Measurements from ENCODE around the gene SLC13A4.
"Not testable (repeated sequence)": the region's sequence is repeated elsewhere in the genome, so short reads cannot be mapped to it uniquely, and the experiment has no call there.

The SLC13A4 gene

DNA sequence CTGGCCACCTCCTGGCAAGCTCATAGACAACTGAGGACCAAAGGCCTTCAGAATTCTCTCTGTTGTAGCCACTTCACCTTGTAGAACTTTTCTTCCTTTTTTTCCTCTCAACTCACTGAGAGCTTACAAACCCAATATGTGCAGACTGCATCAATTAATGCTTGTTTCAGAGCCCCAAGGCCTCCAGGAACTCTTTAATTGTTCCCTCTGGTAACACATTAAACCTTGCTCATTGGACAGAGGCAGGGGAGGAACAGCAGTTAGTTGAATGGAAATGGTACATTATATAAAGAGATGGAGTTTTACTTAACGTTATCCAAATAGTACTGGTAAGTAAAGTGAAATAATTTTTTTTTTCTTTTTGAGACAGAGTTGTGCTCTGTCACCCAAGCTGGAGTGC, 40.5 kb downstream of the SLC13A4 start:
- DNase-seq = no peak

GRCh38 chr7:135685306-135686084, 42.5 kb downstream of the SLC13A4 start:
- DNase-seq = no peak

DNA sequence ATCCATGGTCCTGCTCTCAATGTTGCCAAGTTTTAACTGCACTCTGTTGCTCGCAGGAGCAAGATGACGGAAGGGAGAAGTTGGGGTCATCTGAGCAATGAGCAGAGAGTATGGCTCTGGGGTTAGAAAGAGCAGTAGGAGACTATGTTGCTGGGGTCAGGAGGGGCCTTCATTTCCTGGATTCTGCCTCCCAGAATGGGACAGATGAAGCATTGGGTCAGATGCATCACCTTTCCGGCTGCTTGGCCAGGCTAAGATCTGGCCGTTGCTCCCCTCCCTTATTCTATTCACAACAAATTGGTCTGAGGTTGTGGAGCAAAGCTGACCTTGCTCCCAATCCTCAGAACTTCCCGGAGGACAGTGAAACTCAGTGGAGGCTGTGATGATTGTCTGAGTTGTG, 43.3 kb downstream of the SLC13A4 start:
- no peak for DNase-seq

DNA sequence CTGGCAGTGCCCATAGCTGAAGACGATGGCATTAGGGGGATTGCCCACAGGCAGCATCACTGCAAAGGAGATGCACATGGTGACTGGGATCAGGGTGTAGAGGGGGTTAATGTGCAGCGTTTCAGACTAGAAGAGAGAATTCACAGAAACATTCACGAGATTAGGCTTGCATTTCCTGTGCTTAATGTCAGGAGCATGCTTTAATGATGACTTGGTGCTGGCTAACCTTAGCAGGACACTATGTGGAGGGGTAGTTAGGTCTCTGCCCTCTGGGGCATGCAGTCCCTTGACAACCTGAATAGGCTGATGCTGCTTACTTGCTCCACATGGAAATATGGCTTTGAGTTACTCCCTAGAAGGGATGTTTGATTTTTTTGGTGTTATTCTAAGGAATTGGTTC, 43.9 kb downstream of the SLC13A4 start:
- DNase-seq = no peak

- no peak for DNase-seq
Measured at GRCh38 chr7:135683609-135684008, 44.4 kb downstream of the SLC13A4 start.

GRCh38 chr7:135682191-135682590, 45.8 kb downstream of the SLC13A4 start:
- DNase-seq = no peak

DNA sequence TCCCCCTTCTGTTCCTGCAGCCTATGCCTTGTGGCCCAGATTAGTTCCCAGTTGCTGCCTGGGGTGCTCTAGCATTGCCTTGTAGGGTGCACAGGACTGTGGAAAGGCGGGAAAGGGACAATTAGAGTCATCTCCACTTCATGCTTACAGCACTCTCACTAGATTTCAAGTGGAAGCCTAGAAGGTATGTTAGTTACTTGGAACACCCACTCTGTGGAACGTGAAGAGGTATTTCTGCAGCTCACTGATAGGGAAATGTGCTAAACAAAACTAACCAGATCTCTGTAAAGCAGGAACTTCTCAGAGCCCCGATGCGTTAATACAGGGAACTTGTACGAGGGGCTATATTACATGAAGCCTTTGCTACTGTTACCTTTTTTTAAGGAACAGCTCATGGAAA, 46.2 kb downstream of the SLC13A4 start:
- no peak for DNase-seq

GRCh38 chr7:135678612-135679575, 49.1 kb downstream of the SLC13A4 start:
- no peak for DNase-seq

DNA sequence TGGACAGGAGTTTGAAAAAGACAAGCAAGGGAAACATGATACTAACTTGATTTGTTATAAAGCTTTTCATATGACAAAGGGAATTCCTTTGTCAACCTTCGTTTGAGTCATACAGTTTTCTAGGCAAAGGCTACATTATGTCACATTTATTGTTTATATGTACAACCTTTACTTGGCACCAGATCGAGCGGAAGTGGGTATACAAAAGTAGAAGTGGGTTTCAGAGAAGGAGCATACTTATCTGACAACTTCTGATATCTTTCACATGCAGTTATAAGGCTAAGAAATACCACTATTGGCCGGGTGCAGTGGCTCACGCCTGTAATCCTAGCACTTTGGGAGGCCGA, 54.7 kb downstream of the SLC13A4 start:
- DNase-seq = no peak

DNA sequence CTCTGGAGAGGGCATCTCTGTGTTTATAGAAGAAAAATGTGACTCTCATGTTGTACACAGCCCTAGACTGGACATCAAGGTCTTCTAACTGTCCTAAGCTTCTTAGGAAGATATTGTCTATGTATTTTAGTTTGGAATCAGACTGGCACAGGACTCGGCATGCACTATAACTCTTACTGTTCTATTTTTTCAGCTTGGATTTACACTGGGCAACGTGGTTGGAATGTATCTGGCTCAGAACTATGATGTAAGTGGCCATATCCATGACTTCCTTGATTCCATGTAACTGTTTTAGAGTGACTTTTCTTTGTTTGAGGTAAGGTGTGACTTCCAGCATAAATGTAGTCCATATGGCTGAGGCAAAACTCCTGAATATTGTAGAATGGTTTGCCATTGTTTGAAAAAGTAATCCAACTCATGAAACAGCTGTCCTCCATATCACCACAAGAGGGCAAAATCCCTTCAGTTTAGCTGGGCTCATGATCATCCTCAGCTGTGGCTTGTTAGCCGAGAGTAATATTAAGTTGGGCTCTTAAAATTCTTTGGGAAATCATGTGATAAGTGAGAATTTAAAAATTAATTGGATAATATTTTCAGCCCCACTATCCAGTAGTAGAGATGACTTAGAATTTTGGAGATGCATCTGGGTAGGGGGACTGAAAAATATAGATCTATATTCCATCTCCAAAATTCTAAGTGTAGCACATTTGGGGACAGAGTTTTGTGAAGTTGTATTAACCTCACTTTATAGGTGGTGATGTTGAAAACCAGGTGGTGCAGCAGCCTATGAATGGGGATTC, 55.2 kb downstream of the SLC13A4 start:
- peak in 1 of 2 experiments; percentile 45 for DNase-seq

DNA sequence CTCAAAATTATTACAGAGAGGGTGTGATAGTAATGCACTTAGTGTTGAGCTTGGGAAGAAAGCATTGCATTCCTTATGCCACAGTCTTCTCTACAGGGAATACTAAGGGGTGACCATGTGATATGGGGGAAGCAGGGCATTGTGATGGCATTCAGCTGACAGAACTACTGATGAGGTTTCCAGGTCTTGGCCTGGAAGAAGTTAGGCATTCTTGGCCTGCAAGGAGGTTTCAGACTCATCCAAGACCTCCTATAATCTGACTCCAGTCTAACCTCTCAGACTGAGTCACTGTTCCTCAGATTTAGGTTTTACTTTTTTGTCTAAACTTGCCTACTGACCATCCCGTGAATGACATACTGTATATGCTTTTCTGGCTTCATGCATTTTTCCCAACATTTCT, 57.8 kb downstream of the SLC13A4 start:
- DNase-seq = no peak

GRCh38 chr7:135669774-135670173, 58.2 kb downstream of the SLC13A4 start:
- DNase-seq = no peak

DNA sequence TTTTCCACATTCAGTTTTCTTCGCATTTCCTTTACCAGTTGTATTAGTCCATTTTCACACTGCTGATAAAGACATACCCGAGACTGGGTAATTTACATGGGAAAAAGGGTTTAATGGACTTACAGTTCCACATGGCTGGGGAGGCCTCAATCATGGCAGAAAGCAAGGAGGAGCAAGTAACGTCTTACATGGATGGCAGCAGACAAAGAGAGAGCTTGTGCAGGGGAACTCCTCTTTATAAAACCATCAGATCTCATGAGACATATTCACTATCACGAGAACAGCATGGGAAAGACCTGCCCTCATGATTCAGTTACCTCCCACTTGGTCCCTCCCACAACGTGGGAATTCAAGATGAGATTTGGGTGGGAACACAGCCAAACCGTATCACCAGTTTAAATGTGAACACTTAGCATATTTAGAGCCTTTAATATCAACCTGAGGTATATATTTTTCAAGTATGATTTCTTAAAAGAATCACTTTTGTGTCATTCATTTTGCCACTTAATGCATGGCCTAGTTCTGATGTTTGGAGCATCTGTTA, 59.1 kb downstream of the SLC13A4 start:
- not testable (repeated sequence) for DNase-seq

- DNase-seq = not testable (repeated sequence)
Measured at GRCh38 chr7:135667626-135668025, 60.4 kb downstream of the SLC13A4 start.

DNA sequence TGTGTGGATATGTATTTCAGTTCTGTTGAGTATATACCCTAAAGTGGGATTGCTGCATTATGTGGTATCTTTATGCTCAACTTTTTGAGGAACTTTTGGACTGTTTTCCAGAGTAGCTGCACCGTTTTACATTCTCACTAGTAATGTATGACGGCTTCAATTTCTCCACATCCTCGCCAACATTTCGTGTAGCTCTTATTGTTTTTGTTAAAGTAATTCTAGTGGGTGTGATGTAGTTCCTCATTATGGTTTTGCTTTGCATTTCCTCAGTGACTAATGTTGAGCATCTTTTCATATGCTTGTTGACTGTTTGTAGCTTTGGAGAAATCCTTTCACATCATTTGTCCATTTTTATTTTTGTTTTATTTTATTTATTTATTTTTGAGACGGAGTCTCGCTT, 61.1 kb downstream of the SLC13A4 start:
- DNase-seq = no peak

DNA sequence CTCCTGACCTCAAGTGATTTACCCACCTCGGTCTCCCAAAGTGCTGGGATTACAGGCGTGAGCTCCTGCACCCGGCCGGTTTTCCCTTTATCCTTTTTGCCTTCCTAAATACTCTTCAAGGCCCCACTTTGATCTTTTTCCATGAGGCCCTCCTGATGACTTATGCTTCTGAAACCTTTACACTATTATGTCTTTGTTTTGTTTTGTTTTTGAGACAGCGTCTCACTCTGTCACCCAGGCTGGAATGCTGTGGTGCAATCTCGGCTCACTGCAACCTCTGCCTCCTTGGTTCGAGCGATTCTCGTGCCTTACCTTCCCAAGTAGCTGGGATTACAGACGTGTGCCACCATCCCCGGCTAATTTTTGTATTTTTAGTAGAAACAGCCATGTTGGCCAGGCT, 61.8 kb downstream of the SLC13A4 start:
- no peak for DNase-seq

DNA sequence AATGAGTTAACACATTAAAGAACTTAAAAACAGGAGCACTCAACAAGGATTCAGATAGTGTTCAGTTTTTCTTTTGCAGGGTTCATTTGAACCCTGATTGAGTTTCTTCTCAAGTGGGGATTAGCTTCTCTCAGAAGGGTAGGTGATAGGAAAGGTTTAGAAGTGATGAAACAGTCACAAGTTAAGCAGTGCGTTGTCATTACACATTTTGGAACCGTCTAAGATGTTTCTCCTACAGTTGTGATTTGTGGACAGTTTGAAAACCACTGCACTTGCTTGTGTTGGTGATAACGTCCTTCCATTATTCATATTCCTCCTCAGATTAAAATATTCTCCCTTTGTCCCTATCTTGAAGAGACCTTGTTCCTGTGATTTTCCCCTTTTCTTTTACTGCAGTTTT, 62.9 kb downstream of the SLC13A4 start:
- no peak for DNase-seq

GRCh38 chr7:135664046-135664589, 63.9 kb downstream of the SLC13A4 start:
- DNase-seq = no peak

- peak; percentile 72 to 87 for DNase-seq
Measured at GRCh38 chr7:135662373-135663114, 65.4 kb downstream of the SLC13A4 start, which contains the start of gene STMP1. Gene STMP1 (plus strand): TSS chr7:135662514.

DNA sequence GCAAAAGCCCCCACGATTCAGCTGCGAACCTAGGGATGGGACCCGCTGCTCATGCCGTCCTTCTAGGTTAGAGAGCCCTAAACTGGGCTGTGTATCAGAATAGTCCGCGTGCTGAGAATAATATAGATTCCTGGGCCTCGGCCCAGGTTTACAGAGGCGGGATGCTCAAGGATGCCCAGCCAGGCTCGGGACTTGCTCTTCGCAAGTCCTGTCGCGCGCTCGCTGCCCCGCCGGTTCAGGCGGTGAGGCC, 65.9 kb downstream of the SLC13A4 start:
- DNase-seq = no peak

DNA sequence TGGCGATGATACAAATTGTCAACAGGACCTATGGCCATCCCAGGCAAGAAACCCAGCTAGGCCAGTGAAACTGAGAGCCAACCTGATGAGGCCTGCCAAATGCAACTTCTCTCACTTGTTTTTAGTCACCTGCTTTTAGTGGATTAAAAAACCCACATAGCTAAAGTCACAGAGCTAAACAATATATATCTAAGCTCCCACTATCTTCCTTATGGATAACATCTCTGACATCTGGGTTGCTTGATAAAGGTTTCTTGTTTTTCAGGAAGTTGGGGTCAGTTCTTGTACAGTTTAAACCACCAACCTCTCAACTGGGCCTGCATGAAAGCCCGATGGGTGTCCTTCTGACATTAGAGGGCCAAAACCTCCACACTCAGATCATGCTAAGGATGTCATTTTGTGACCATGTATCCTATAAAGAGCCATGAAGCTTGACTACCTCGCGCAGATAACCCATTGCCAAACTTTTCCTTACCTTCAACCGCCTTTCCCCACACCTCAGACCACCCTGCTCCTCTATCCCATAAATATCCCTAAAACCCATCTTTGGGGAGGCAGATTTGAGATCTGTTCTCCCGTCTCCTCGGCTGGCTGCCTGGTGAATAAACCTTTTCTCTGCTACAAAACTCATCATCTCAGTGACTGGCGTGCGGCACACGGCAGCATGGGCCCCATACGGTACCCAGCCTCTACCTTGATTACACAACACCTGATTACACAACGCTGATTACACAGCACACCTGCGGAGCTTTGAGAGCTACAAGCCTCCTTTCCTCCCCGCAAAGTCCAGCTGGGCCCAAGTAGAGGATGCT, 66.5 kb downstream of the SLC13A4 start:
- no peak for DNase-seq
